ENCODE results near the gene PRR18. TPM values are rescaled to one million over a fixed set of nuclear protein-coding genes. Genes with fewer than 3 reads are reported as not detected.

Gene PRR18
- polyA plus RNA-seq, 1 experiment: not detected

- CTCF ChIA-PET: interaction anchor here (3.3 kb wide), 1 partner anchor 122 kb away, joined by 24 read pairs; no protein-coding TSS in a partner anchor
- POLR2A ChIA-PET: no interaction called here
Observed at GRCh38 chr6:166278579-166279392, 29.4 kb downstream of the PRR18 start.

GRCh38 chr6:166277892-166278578 is 30.2 kb downstream of the PRR18 start:
- ChIA-PET POLR2A (no interaction called here), CTCF (interaction anchor here (1.5 to 2.5 kb wide), 2 partner anchors 9 to 123 kb away, joined by 4 to 34 read pairs; no protein-coding TSS in a partner anchor)
- Histone ChIP-seq H3K36me3 (ENCODE audit: control insufficient read depth, insufficient read depth, low read length) (no peaks in the 10 kb centered on the region), H3K27me3 (ENCODE audit: control insufficient read depth, insufficient read depth, low read length) (peaks cover 3% of the 10 kb centered on the region; the same call in 1 of the 2 replicates), H3K4me3 (ENCODE audit: low read depth, low read length) (no peak overlapping the region)
- TF ChIP-seq, protein P1, sequence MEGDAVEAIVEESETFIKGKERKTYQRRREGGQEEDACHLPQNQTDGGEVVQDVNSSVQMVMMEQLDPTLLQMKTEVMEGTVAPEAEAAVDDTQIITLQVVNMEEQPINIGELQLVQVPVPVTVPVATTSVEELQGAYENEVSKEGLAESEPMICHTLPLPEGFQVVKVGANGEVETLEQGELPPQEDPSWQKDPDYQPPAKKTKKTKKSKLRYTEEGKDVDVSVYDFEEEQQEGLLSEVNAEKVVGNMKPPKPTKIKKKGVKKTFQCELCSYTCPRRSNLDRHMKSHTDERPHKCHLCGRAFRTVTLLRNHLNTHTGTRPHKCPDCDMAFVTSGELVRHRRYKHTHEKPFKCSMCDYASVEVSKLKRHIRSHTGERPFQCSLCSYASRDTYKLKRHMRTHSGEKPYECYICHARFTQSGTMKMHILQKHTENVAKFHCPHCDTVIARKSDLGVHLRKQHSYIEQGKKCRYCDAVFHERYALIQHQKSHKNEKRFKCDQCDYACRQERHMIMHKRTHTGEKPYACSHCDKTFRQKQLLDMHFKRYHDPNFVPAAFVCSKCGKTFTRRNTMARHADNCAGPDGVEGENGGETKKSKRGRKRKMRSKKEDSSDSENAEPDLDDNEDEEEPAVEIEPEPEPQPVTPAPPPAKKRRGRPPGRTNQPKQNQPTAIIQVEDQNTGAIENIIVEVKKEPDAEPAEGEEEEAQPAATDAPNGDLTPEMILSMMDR (IDR thresholded peaks at IDR 0.05; ENCODE audit: insufficient read depth, low read depth, low read length): no peak
- DNase-seq (ENCODE audit: low read depth): no peak

More at GRCh38 chr6:166278579-166279392, 29.4 kb downstream of the PRR18 start:
- no peak overlapping the region for H3K4me3 ChIP-seq (ENCODE audit: low read depth, low read length)
- H3K27me3 ChIP-seq (ENCODE audit: control insufficient read depth, insufficient read depth, low read length): peaks cover 3% of the 10 kb centered on the region; the same call in 1 of the 2 replicates
- no peak for DNase-seq (ENCODE audit: low read depth)
- TF ChIP-seq, protein P1 (IDR thresholded peaks at IDR 0.05; ENCODE audit: insufficient read depth, low read depth, low read length): no peak
- no peaks in the 10 kb centered on the region for H3K36me3 ChIP-seq (ENCODE audit: control insufficient read depth, insufficient read depth, low read length)

- H3K36me3 ChIP-seq (ENCODE audit: control insufficient read depth, insufficient read depth, low read length): no peaks in the 10 kb centered on the region
- DNase-seq (ENCODE audit: low read depth): no peak
- no peak overlapping the region for H3K4me3 ChIP-seq (ENCODE audit: low read depth, low read length)
- ChIA-PET CTCF (interaction anchor here (0.8 to 2.5 kb wide), 5 partner anchors 8 to 127 kb away, joined by 4 to 34 read pairs (median 4); no protein-coding TSS in a partner anchor), POLR2A (no interaction called here)
- peaks cover 3% of the 10 kb centered on the region; the same call in 1 of the 2 replicates for H3K27me3 ChIP-seq (ENCODE audit: control insufficient read depth, insufficient read depth, low read length)
- TF ChIP-seq, protein P1 (IDR thresholded peaks at IDR 0.05; ENCODE audit: insufficient read depth, low read depth, low read length): no peak
Observed at GRCh38 chr6:166277018-166277417, 31.2 kb downstream of the PRR18 start.

DNA sequence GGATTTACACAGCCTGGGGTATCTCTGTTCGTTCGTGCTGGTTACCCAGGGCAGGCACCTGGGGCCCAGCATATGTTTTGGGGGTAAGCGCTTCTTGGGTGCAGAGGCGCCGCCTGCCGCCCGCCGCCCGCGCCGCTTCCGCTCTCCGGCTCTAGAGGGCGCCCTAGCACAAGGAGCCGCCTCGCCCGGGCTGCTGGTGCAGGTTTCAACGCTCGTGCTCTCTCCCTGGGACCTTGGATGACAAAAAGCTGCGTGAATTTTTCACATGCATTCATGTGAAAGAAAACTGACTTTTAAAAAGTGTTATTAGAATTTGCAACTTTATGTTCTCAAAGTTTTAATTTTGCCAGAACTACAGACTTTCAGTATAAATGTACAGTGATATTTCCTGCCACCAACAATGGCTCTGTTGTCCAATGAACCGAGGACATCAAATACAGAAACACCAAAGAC is 32.5 kb downstream of the PRR18 start:
- no peak for DNase-seq (ENCODE audit: low read depth)
- no peaks in the 10 kb centered on the region; the same call in 1 of the 2 replicates for H3K27me3 ChIP-seq (ENCODE audit: control insufficient read depth, insufficient read depth, low read length)
- TF ChIP-seq, protein P1 (IDR thresholded peaks at IDR 0.05; ENCODE audit: insufficient read depth, low read depth, low read length): peak; percentile 99
- no peaks in the 10 kb centered on the region for H3K36me3 ChIP-seq (ENCODE audit: control insufficient read depth, insufficient read depth, low read length)
- CTCF ChIA-PET: interaction anchor here (0.7 to 2.5 kb wide), 5 partner anchors 16 to 129 kb away, joined by 3 to 34 read pairs (median 5); no protein-coding TSS in a partner anchor
- no peak overlapping the region for H3K4me3 ChIP-seq (ENCODE audit: low read depth, low read length)
- POLR2A ChIA-PET: interaction anchor here (0.6 kb wide), 1 partner anchor 72 kb away, joined by 5 read pairs; no protein-coding TSS in a partner anchor

Data from BJ (cell line).